ENCODE results near the gene GABRA4. TPM values are rescaled to one million over a fixed set of nuclear protein-coding genes. Genes with fewer than 3 reads are reported as not detected.

Gene GABRA4
- total RNA-seq, 1 experiment from 2014 or later, result 1.1 TPM

DNA sequence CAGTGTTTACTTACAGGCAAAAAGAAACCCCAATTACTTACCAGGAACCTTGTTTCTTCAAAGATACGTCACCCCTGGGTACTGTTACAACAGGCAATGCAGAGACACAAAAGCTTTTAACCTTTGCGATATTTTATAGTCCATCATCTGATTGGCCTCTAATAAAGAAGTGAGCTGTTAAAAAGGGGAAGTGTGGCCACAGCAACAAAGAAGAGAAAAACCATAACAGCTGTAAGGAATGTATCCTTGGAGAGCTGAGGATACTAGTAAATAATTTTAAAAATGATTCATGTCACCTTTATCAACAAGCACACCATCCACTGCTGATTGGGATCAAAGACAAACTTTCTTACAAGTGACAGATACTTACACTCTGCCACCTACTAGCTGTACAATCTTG lies 14.1 kb downstream of the GABRA4 start:
- DNase-seq (ENCODE audit: low spot score), result no peak

DNA sequence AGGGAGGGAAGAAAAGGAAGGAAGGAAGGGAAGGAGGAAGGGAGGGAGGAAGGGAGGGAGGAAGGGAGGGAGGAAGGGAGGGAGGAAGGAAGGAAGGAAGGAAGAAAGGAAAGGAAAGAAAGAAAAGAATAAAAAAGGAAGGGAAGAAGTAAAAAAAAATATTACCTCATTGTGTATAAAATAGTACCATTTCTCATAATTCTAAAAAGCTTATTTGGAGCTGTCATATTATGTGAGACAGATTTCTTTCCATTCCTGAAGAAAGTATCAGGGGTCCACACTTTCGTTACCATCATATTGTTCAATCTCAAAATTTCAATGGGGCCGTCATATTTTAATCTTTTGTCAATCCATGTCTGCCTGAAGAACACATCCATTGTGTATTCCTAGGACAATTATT lies 16.1 kb downstream of the GABRA4 start:
- no peak for DNase-seq (ENCODE audit: low spot score)

DNA sequence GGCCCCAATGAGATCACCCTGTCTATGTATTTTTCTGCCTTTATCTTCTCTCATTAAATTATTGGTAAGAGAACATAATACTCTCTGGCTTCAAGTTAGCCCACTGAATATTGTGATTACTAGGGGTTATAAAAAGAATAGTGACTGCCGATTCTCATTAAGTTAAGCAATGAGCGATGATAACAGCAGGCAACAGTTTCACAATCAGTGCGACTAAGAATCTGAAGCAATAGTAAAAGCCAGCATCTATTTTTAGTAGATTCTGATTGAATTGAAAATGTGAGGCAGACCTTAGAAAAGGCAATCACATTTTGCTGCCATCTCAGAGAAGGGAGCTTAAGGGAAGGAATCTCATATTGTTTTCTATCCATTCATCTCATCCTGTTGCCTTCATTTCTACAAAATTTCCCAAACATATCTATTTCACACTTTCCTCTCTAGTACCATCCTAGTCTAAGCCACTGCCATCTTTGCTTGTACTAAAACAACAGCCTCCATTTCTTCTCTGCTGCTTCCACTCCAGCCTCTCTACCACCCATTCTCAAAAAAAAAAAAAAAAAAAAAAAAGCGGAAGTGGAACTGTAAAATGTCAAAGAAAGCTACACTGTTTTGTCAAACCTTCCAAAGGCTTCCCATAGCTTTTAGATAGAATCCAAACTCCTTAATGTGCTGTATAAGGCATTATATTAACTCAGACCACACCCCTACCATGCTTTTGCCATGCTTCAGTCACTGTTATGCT lies 17.4 kb downstream of the GABRA4 start:
- DNase-seq (ENCODE audit: low spot score), result no peak

DNA sequence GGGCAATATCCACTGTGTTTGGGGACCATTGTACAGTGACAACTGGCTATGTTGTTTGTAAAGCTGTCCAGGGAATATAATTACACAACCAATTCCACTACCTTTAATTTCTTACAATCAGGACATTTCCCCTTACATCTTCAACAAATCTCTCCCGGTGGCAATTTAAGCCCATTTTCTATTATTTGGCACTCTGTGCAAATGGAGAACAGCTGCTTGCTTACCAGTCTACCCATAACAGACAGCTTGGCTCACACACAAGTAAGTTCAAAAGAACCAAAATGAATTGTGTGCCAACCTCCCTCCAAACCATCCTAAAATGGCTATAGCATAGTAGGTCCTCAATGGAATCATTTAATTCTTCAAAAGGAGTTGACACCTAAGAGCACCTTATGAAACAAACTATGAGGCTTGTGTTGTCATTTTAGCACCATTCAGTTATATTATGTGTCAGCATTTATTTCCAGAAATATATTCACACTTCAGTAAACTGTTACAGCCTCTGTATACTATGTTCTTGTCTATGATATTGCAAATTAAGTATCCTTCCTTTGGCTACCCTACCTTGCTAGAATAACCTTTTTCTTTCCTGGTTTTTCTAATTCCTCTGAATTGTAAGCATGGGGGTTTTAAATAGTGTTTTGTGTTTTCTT lies 18.4 kb downstream of the GABRA4 start:
- no peak for DNase-seq (ENCODE audit: low spot score)

DNA sequence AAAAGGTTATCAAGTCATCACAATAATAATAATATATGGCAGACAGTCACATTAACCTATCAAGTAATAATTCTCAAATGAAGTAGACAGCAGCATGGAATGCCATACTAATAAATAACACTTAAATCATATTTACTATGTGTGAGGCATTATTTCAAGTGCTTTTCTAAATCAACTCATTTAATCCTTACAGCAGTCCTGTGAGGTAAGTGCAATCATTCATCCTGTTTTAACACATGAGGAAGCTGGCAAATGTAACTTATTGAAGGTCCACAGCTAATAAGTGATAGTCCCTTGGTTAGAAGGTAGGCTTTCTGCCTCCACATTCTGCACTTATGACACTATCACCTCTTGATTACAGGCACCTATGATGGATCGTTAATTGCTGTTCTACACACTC lies 24.5 kb downstream of the GABRA4 start:
- no peak for DNase-seq (ENCODE audit: low spot score)

DNA sequence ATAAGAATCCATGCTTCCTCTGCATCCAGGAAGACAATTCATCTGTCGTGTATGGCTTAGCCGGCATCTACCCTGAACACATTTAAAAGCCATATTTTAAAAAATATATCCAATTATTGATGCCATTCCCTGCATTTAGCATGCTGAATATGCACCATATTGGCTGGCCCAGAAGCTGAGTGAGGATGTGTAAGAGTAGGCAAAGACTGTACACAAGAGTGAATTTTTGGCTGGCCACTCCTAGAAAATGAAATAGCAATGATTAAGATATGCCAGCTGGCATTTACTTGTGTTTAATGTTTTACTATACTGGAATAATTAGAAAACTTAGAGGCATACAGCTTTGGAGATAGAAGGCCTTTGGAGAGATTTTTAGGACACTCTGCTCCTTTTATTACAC lies 25.8 kb downstream of the GABRA4 start:
- DNase-seq (ENCODE audit: low spot score), result no peak

DNA sequence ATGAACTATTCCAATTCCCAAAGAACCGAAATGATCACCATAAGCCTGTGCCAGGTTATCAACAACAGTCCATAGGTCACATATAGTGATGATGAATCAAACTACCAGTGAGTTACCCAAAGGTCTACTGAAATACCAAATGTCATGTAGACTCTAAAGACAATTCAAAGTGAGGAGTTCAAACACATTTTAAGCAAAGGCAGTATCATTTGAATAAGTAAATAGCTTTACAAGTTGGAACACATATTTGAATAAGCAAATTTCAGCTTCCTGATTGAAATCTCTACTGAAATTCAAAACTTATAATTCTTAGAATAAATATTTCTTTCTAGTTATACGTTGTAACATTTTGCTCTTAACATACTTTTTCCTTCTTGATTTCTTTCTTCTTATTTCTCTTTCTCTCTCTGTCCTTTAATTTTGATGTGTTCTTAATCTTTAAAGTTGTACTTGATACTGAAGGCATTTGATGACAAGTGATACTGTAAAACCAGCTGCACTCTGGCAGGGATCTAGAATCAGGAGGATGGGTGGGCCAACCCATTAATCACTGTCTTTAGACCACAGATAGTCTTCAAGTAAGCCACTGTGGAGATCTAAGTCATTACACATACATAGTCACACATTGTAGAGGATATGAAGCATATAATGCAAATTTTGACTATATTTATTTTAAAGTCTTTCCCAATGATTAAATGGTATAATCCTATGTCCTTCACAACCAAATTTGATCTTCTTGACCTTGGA lies 34.5 kb downstream of the GABRA4 start:
- DNase-seq (ENCODE audit: low spot score), result no peak

DNA sequence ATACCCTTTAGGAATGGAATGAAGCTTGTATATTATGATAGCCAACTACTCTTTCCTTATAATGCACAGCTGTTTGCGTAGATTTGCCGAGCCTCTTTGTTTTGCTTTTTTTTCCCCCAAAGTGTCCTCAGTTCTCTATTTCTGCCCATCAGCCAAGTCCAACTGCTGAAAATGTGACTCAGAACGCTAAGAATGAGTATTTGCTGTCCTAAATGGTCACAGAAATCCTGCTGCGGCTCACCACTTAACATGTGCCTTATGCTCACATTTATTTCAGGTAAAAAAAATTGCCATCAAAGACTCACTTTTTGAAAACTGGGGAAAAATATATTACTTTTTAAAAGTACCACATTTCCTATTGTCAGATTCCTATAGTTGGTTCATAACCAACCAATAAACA lies 36.9 kb downstream of the GABRA4 start:
- no peak for DNase-seq (ENCODE audit: low spot score)

DNA sequence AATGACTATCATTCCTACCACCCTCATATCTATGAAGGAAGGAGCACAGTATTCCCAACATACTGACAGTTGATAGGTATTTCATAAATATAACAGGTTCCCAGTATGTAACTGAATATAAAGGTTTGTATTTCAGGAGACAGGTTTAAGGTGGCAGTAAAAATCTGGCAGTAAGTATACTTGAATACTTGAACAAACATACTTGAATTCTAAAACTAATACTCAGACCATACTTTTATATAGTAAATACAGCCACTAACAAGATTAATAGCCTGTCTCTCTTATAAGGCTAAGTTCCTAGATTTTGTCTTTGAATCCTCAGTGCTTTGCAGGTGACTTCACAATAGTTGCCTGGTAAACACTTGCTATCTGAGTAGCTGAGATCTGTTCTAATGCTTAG lies 37.8 kb downstream of the GABRA4 start:
- no peak for DNase-seq (ENCODE audit: low spot score)

DNA sequence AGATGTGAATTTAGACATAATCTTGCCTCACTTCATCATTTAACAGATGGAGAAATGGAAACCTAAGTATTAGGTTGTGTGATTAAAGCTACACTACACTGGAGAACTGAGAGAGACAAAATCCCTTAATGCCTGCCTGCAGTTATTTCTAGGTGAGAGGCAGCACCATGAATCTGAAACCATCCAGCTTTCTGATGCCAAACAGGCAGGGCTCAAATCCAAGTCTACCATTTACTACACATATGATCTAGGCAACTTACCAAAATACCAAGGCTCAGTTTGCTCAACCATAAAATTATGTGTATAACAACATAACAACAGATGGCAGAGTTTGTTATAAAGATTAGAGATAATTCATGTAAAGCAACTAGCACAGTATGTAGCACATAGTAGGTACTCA lies 38.7 kb downstream of the GABRA4 start:
- no peak for DNase-seq (ENCODE audit: low spot score)

DNA sequence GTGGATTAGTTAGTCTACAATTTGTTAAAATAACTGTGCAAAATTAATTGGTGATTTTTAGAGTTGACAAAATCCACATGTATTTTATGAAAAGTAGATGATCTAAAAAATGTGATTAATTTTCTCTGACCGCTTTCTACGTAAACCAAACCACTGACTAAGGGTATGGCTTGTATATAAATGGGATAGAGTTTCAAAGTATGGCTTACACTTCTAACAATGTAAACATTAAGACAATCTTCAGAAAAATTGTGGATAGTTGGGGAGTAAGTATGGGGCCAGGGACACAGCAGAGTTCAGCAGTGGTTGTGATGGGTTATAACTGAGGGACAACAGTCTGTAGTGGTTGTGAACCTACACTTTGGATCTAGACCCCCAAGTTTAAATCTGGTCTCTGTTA lies 39.8 kb downstream of the GABRA4 start:
- no peak for DNase-seq (ENCODE audit: low spot score)

DNA sequence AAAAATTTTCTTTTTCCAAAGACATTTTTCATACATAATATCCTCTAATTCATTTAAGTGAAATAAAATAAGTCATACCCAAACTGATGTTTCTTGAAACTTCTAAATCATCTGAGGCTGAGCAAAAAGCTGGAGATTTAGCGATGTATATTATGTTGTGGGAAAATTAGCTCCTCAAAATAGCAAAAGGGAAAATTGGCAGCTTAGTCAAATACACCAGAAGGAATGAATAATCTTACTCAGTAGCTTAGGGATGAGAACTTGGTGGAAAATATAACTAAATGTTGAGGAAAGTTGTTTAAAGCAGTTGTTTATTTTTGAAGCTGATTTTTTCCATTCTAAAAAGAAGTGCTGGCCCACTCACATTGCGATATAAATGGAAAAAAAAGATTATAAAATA lies 40.9 kb downstream of the GABRA4 start:
- no peak for DNase-seq (ENCODE audit: low spot score)

DNA sequence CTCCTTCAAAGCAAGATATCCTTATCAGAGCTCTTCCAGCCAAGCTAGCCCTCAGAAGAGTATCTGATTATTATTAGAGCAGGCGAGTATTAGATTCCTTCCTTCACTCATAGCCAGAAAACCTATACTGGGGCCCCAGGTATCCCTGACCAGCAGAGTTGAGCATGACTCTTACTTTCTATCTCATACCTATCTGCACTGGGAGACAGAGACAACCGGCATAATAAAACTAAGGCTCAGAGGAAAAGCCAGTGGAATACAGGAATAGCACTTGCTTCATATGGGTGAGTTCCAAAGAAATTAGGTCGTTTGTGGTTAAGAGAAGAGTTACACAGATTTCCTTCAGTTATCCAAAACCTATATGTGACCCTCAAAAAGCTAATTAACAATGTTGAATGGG lies 42.6 kb downstream of the GABRA4 start:
- no peak for DNase-seq (ENCODE audit: low spot score)

DNA sequence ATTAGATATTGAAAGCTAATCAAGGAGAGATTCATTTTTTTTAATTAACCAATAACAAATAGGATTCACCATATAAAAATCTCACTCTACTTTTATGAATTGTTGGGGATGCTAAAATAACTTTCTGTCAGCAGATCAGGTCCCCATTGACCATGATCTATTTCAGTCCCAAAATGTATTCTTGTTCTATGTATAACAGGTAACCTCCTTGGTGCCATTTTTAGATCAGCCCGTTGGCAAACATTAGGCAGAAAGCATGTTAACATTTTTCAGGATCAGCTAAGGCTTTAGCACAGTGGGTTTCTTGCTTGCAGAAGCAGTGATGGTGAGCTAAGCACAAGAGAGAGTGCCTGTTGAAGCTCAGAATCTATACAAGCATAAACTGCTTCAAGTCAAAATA lies 43.6 kb downstream of the GABRA4 start:
- no peak for DNase-seq (ENCODE audit: low spot score)

DNA sequence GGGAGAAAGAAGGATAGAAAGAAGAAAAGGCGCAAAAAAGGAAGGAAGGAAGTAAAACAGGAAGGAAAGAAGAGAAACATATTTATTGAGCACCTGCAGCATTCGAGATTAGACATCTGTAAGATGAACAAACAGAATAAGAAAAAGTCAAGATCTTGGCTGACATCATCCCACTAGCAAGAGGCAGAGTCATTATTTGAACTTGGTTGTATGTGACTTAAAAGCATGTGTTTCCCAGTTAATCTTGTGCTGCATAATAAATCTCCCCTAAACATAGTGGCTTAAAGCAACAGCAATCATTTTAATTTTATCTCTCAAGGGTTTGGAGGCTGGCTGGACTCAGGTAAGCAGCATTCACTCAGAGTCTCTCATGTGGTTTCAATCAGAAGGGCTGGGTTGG lies 45.8 kb downstream of the GABRA4 start:
- DNase-seq (ENCODE audit: low spot score), result no peak

DNA sequence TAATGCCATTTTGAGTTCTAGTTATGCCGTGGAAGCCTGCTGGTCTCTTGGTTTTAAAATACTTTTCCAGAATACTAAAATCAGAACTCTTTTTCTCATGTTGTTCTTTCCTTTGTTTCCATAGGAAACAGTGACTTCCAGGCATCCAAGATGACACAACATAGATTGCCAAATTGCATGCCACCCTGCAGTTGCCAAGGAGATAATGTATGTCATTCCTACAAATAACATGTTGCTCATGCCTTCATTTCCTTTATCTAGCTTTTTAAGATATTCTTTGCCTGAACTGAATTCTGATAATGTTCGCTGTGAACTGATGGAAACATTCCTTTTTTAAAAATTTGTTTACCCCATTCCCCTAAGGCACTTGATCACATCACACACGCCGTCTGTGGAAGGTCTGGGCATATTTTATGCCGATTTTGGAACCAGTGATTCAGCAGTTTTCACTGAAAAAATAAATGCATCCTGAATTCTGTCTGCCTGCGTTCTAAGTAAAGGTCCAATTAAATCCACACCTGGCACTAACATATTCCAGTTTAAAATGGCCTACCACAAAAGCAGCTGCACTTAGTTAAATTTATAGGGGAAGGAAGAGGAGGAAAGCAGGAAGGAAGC lies 46.4 kb downstream of the GABRA4 start:
- no peak for DNase-seq (ENCODE audit: low spot score)

DNA sequence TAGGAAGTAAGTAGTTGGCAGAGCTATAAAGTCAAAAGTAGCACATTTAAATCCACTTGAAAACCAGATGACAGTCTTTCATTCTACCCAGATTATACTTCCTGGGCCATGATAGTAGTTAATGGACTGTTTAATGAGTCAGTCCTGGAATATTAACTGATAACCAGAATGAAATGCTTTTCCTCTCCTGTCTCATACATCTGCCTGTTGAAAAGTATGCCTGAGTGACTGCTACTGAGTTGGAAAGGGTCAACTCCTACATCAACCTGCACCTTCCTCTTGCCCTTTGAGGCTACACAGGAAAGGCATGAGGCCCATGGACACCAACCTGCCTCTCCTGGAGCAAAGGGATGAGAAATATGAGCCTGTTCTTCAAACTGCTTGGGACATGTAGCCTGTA lies 48.3 kb downstream of the GABRA4 start:
- no peak for DNase-seq (ENCODE audit: low spot score)

DNA sequence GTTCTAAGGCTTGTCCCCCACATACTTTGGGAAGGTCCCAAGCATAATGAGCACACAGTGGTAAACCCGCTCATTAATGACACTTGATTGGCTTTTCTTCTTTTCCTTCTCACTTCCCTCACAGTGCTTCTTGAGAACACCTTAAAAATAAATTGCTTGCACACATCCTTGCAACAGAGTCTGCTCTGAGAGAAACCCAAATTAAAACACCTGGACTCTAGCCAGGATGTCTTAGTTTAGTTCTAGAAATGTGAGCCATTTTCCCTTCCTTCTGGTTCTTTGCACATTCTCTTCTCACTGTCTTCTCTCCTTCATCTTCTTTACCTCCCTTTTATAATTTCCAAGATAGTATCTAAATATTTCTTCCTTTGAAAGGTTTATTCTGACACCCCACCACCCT lies 49.0 kb downstream of the GABRA4 start:
- no peak for DNase-seq (ENCODE audit: low spot score)

DNA sequence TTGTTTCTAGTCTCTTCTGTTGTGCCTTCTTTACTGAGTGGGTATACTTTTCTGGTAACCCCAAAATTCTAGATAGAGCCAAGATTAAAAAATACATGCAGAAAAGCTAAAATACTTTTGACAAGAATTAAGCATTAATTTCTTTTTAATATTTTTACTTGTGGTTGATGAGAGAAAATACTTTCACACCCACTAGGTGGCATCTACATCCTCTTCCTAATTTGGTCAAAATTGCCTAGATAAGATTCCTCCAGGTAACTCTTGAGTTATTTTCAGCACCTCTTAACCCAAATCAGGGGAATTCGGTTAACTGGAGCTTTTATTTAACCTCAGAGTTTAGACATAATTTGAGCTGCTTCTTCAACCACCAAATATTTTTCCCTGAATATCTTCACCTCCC lies 55.9 kb downstream of the GABRA4 start:
- DNase-seq (ENCODE audit: low spot score), result no peak

DNA sequence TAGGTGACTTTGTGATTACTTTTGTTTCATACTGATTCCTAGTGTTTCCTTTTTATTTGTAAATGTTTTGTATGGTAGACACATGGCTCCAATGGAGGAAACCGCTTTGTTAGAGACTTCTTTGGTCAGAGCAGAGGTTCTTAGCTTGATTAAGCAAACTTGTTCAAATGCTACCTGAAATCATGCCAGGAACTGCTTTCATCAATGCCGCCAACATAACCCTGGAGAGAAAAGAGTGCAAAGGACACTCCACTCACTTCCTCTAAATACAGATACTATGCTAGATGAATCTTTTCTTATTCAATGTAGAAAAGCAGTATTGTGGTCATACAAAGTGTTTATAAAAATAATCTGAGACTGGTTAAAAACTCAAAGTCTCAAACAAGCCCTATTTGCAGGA lies 58.7 kb downstream of the GABRA4 start:
- DNase-seq (ENCODE audit: low spot score), result no peak

DNA sequence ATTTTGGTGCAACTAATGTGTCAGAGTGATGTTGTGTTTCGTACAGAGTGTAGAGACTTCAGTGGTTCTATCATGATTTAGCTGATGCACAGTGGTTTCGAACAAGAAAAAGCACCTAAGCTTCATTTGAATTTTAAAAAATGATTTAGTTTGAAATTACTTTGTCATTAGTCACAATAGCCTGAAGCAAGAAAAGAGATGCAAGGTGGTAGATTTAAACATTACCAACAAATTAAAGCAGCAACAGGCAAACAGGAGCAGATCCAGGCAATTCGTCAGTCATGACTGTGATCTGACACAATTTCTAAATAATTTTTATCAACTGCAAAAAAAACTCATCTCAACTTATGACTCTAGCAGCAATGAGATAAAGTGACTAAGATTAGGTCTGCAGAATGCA lies 59.7 kb downstream of the GABRA4 start:
- peak; percentile 6 for DNase-seq (ENCODE audit: low spot score)

DNA sequence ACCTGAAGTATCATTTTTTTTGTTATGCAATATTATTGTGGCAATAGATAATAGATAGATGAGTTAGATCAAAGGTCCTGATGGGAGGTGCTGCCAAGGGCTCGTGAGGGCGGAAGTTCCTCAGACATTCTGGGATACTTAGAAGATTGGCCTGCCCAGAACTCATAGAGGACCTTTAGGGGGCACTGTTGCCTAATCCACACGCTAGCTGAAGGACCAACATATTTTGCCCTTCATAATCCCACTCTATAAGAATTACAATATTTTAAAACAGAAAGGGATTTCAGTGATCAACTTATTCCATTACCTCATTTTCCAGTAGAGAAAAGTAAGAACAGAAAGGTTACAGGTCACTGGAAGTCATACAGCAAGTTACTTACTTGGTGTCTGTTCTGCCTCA lies 61.4 kb downstream of the GABRA4 start:
- DNase-seq (ENCODE audit: low spot score), result peak; percentile 25

DNA sequence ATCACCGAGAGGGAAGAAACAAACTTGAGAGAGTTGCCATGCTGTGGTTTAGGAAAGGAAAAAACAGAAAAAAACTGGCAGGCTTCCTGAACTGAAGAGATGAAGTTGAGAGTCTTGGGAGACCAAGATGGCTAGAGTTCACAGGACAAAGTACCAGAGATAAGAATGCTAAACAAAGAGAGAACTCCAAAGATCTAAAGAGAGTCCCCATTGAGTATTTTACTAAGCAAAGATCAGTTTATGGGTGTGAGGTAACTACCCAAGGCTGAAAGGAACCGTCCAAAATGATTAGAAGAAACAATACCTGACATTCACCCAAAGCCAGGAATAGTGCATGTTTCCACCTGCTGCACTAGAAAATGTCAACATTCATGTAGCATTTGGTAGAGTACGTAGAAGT lies 62.5 kb downstream of the GABRA4 start:
- no peak for DNase-seq (ENCODE audit: low spot score)

Data from A172 (cell line).